Skeletal muscle cell (primary cell): ENCODE results near the gene SLC28A2.
"Not testable (repeated sequence)": the region's sequence is repeated elsewhere in the genome, so short reads cannot be mapped to it uniquely, and the experiment has no call there.

Source experiments
- DNase-seq: peaks from one replicate; pipeline ENCODE4 v3.0.0-alpha.2; 2010; ENCODE audit warnings: low read depth
- H3K4me3 ChIP-seq: 2 replicates; pipeline ENCODE4 v1.5.1; 2011; ENCODE audit warnings: low read depth, mild to moderate bottlenecking, control low read depth, low read length, moderate library complexity

SLC28A2 gene

GRCh38 chr15:45251888-45252287 is at the start of gene SLC28A2:
TSS of gene SLC28A2 (plus strand) at chr15:45252234. CDS start at chr15:45253216, 982 bp downstream.
- no peak for DNase-seq
- no peak within 1 kb of the TSS for H3K4me3 ChIP-seq

GRCh38 chr15:45203182-45203581 is 48.9 kb upstream of the SLC28A2 start:
- no peak for DNase-seq
- H3K4me3 ChIP-seq: no peak overlapping the region

GRCh38 chr15:45205192-45205591 is 46.8 kb upstream of the SLC28A2 start:
- no peak overlapping the region for H3K4me3 ChIP-seq
- no peak for DNase-seq

- DNase-seq: no peak
- H3K4me3 ChIP-seq: no peak overlapping the region
Measured at GRCh38 chr15:45212493-45212892, 39.5 kb upstream of the SLC28A2 start.

GRCh38 chr15:45221053-45221599 is 30.9 kb upstream of the SLC28A2 start:
- no peak for DNase-seq
- no peak overlapping the region for H3K4me3 ChIP-seq

- no peak overlapping the region for H3K4me3 ChIP-seq
- DNase-seq: no peak
Measured at GRCh38 chr15:45221967-45222366, 30.1 kb upstream of the SLC28A2 start.

GRCh38 chr15:45224621-45225217 is 27.3 kb upstream of the SLC28A2 start:
- no peak for DNase-seq
- no peak overlapping the region for H3K4me3 ChIP-seq

GRCh38 chr15:45225506-45226273 is 26.3 kb upstream of the SLC28A2 start:
- no peak for DNase-seq

GRCh38 chr15:45228931-45229330 is 23.1 kb upstream of the SLC28A2 start:
- no peak overlapping the region for H3K4me3 ChIP-seq
- no peak for DNase-seq

More at GRCh38 chr15:45225506-45226273, 26.3 kb upstream of the SLC28A2 start:
- H3K4me3 ChIP-seq: no peak overlapping the region

- H3K4me3 ChIP-seq: no peak overlapping the region
- DNase-seq: no peak
Measured at GRCh38 chr15:45230245-45230965, 21.6 kb upstream of the SLC28A2 start.

GRCh38 chr15:45231132-45231531 is 20.9 kb upstream of the SLC28A2 start:
- H3K4me3 ChIP-seq: no peak overlapping the region
- no peak for DNase-seq

- no peak overlapping the region for H3K4me3 ChIP-seq
- DNase-seq: no peak
Measured at GRCh38 chr15:45231864-45232562, 20.0 kb upstream of the SLC28A2 start.

- no peak overlapping the region for H3K4me3 ChIP-seq
Measured at GRCh38 chr15:45234562-45235235, 17.3 kb upstream of the SLC28A2 start.

GRCh38 chr15:45236806-45237205 is 15.2 kb upstream of the SLC28A2 start:
- DNase-seq, H3K4me3 ChIP-seq: not testable (repeated sequence)

More at GRCh38 chr15:45234562-45235235, 17.3 kb upstream of the SLC28A2 start:
- no peak for DNase-seq

- DNase-seq: no peak
- no peak overlapping the region for H3K4me3 ChIP-seq
Measured at GRCh38 chr15:45242289-45242688, 9.7 kb upstream of the SLC28A2 start.

- DNase-seq: no peak
- H3K4me3 ChIP-seq: no peak overlapping the region
Measured at GRCh38 chr15:45249125-45249780, 2.8 kb upstream of the SLC28A2 start.

- DNase-seq: no peak
- no peak overlapping the region for H3K4me3 ChIP-seq
Measured at GRCh38 chr15:45253330-45253729, 1.3 kb downstream of the SLC28A2 start.

GRCh38 chr15:45254405-45254804 is 2.4 kb downstream of the SLC28A2 start:
- DNase-seq: no peak
- no peak overlapping the region for H3K4me3 ChIP-seq
